ES-I3 (cell line): ENCODE results near the gene WDR36.

Source experiments
- H3K36me3 ChIP-seq: 2 replicates; pipeline ENCODE4 v1.6.1; 2013; ENCODE audit warnings: mild to moderate bottlenecking, low read length, control low read depth, moderate library complexity; ENCODE audit not compliant: insufficient read depth
- H3K4me1 ChIP-seq: 2 replicates; pipeline ENCODE4 v1.6.1; 2013; ENCODE audit warnings: mild to moderate bottlenecking, control low read depth, low read length; ENCODE audit not compliant: insufficient read depth
- H3K9ac ChIP-seq: 2 replicates; pipeline ENCODE4 v1.6.1; 2013; ENCODE audit warnings: low read depth, mild to moderate bottlenecking, low read length, moderate library complexity
- H3K9me3 ChIP-seq: 2 replicates; pipeline ENCODE4 v1.6.1; 2013; ENCODE audit warnings: mild to moderate bottlenecking, low read length, moderate library complexity; ENCODE audit not compliant: control insufficient read depth, insufficient read depth

The WDR36 gene

GRCh38 chr5:111075520-111075919 lies 16.6 kb upstream of the WDR36 start:
- no peaks in the 10 kb centered on the region; the same call in 1 of the 2 replicates for H3K9me3 ChIP-seq
- peaks cover 5% of the 10 kb centered on the region; the same call in 1 of the 2 replicates for H3K4me1 ChIP-seq
- H3K36me3 ChIP-seq, result no peaks in the 10 kb centered on the region
- H3K9ac ChIP-seq, result no peak overlapping the region

GRCh38 chr5:111076091-111076490 lies 16.1 kb upstream of the WDR36 start:
- no peaks in the 10 kb centered on the region; the same call in 1 of the 2 replicates for H3K9me3 ChIP-seq
- H3K36me3 ChIP-seq, result no peaks in the 10 kb centered on the region
- peaks cover 3% of the 10 kb centered on the region; the same call in 1 of the 2 replicates for H3K4me1 ChIP-seq
- H3K9ac ChIP-seq, result no peak overlapping the region

GRCh38 chr5:111077678-111078077 lies 14.5 kb upstream of the WDR36 start:
- H3K9ac ChIP-seq, result no peak overlapping the region
- no peaks in the 10 kb centered on the region; the same call in 1 of the 2 replicates for H3K4me1 ChIP-seq
- H3K36me3 ChIP-seq, result no peaks in the 10 kb centered on the region
- H3K9me3 ChIP-seq, result no peaks in the 10 kb centered on the region; the same call in 1 of the 2 replicates

GRCh38 chr5:111079846-111080245 lies 12.3 kb upstream of the WDR36 start:
- Histone ChIP-seq H3K4me1 (no peaks in the 10 kb centered on the region), H3K9ac (no peak overlapping the region), H3K36me3 (no peaks in the 10 kb centered on the region), H3K9me3 (no peaks in the 10 kb centered on the region; the same call in 1 of the 2 replicates)

- Histone ChIP-seq H3K9me3 (no peaks in the 10 kb centered on the region), H3K4me1 (no peaks in the 10 kb centered on the region), H3K36me3 (no peaks in the 10 kb centered on the region), H3K9ac (no peak overlapping the region)
These were observed 8.8 kb upstream of the WDR36 start for GRCh38 chr5:111083323-111083722.

- H3K4me1 ChIP-seq, result no peaks in the 10 kb centered on the region
- H3K9ac ChIP-seq, result no peak overlapping the region
- H3K36me3 ChIP-seq, result 0 out of 2 replicates have a peak, but pooled peaks cover 5% of the 10 kb centered on the region
- no peaks in the 10 kb centered on the region; the same call in none of the 2 replicates for H3K9me3 ChIP-seq
These were observed 3.8 kb downstream of the WDR36 start for GRCh38 chr5:111095982-111096381.

- H3K4me1 ChIP-seq, result no peaks in the 10 kb centered on the region
- no peaks in the 10 kb centered on the region for H3K9me3 ChIP-seq
- peaks cover 7% of the 10 kb centered on the region for H3K36me3 ChIP-seq
- no peak overlapping the region for H3K9ac ChIP-seq
These were observed 7.1 kb downstream of the WDR36 start for GRCh38 chr5:111099058-111099778.

- H3K36me3 ChIP-seq, result peaks cover 11% of the 10 kb centered on the region
- no peaks in the 10 kb centered on the region for H3K4me1 ChIP-seq
- H3K9ac ChIP-seq, result no peak overlapping the region
- H3K9me3 ChIP-seq, result no peaks in the 10 kb centered on the region
These were observed 14.3 kb downstream of the WDR36 start for GRCh38 chr5:111106320-111106948.

GRCh38 chr5:111107371-111107770 lies 15.2 kb downstream of the WDR36 start:
- no peaks in the 10 kb centered on the region for H3K9me3 ChIP-seq
- no peak overlapping the region for H3K9ac ChIP-seq
- H3K4me1 ChIP-seq, result no peaks in the 10 kb centered on the region
- H3K36me3 ChIP-seq, result peaks cover 11% of the 10 kb centered on the region

- Histone ChIP-seq H3K36me3 (peaks cover 7% of the 10 kb centered on the region), H3K9me3 (no peaks in the 10 kb centered on the region), H3K4me1 (peaks cover 7% of the 10 kb centered on the region; the same call in 1 of the 2 replicates), H3K9ac (no peak overlapping the region)
These were observed 19.8 kb downstream of the WDR36 start for GRCh38 chr5:111111956-111112355.

- Histone ChIP-seq H3K4me1 (peaks cover 21% of the 10 kb centered on the region; the same call in 1 of the 2 replicates), H3K36me3 (peaks cover 3% of the 10 kb centered on the region; the same call in 1 of the 2 replicates), H3K9ac (no peak overlapping the region), H3K9me3 (no peaks in the 10 kb centered on the region)
These were observed 21.5 kb downstream of the WDR36 start for GRCh38 chr5:111113678-111114077.

GRCh38 chr5:111115229-111115628 lies 23.1 kb downstream of the WDR36 start:
- Histone ChIP-seq H3K4me1 (peaks cover 21% of the 10 kb centered on the region), H3K36me3 (peaks cover 3% of the 10 kb centered on the region; the same call in 1 of the 2 replicates), H3K9me3 (no peaks in the 10 kb centered on the region), H3K9ac (no peak overlapping the region)

- H3K9me3 ChIP-seq, result no peaks in the 10 kb centered on the region
- no peak overlapping the region for H3K9ac ChIP-seq
- peaks cover 3% of the 10 kb centered on the region; the same call in 1 of the 2 replicates for H3K36me3 ChIP-seq
- H3K4me1 ChIP-seq, result peaks cover 21% of the 10 kb centered on the region
These were observed 24.4 kb downstream of the WDR36 start for GRCh38 chr5:111116550-111116949.

GRCh38 chr5:111117136-111117535 lies 25.0 kb downstream of the WDR36 start:
- Histone ChIP-seq H3K9ac (no peak overlapping the region), H3K4me1 (peaks cover 21% of the 10 kb centered on the region), H3K9me3 (no peaks in the 10 kb centered on the region), H3K36me3 (peaks cover 3% of the 10 kb centered on the region; the same call in 1 of the 2 replicates)

- Histone ChIP-seq H3K4me1 (peaks cover 21% of the 10 kb centered on the region), H3K36me3 (peaks cover 3% of the 10 kb centered on the region; the same call in 1 of the 2 replicates), H3K9ac (no peak overlapping the region), H3K9me3 (no peaks in the 10 kb centered on the region)
These were observed 27.1 kb downstream of the WDR36 start for GRCh38 chr5:111119221-111119620.
